NOMO-1 treated with DMSO at 0.1 percent for 48 hours (cell line): ENCODE results near the gene RNF141.

Source experiments
- DNase-seq: peaks from one replicate; lab custom pipeline; 2025; ENCODE audit not compliant: unreplicated experiment; lab: John Stamatoyannopoulos, UW

The RNF141 gene

DNA sequence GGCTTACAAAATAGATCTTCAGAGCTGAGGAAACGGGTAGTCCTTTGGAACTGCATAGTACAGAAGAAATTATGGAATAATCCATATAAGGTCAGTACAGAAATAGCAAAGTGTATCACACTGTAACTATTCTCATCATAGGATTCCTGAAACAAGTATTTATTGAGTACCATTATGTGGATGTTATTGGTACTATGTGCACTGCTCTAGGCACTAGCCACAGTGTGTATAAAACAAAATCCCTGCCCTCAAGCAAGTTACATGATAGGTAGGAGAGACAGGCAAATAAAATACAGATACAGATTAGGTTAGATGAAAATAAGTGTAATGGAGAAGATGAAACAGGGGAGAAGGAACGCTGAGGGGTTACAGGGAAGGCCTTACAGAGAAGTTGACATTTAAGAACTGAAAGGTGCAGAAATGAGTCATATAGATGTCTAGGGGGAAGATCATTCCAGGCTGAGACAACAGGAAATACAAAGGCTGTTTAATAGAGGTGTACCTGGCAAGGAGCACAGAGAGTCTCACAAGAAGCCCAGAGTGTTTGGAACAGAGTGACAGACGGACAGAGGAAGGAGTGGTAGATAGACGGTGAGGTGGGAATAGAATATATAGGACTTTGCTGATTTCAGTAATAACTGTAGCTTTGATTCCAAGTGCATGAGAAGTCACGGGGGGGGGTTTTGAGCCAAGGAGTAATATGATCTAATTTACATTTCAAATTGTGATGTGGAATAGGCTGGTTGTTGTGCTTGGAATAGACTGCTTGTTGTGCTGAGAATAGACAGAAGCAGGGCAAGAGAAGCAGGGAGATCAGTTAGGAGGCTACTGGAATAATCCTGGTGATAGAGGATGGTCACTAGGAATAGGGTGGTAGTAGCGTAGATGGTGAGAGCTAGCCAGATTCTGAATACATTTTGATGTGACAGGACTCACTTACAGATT, 13.7 kb downstream of the RNF141 start:
- no peak for DNase-seq

DNA sequence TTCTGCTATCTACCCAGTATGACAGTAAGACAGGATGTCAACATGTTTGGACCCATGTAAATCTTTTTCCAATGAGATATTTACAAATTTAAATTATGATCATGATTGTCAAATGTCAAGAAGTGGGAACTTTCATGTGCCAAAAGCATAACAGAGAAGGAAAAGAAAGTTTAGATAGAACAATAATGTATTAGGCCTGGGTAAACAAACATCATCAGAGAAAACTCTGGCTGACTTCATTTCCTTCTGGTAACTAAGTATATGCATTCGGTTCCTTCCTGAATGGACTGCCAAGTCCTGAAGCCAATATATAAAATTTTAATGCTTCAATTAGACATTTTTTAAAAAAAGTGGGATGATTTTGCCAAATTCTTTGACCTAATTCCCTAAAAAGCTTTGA, 16.5 kb downstream of the RNF141 start:
- no peak for DNase-seq

DNA sequence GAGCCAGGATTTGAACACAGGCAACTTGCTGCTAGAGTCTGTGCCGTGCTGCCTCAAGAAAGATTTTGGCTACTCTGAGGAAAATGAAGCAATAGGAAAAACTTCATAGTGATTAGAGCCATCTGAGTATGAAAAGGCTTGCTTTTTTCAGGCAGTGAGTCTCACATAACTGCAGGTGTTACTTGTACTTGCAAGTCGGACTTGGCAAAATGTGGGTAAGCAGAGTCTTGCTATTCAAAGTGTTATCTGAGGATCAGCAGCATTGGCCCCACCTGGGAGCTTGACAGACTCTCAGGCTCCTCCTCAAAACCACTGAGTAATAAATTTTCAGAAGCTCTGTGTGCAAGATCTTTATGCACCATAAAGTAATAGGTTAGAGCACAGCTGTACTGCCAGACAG, 18.1 kb downstream of the RNF141 start:
- no peak for DNase-seq

DNA sequence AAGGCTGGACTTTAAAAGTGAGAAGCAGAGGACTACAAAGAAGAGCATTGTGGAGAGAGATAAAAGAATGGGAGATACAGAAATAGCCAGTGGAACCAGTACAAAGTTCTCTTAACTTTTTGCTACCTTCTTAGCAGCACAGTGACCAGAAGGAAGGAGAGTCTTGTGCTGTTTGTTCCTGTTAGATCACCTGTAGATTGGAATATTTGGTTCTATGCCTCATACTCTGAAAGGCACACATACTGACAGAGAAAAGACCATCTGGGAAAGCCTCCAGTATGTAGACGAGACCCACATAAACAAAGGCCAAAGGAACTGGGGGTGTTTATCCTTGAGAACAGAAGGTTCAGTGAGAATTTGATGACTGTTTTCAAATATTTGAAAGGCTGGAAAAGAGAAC, 18.7 kb downstream of the RNF141 start:
- no peak for DNase-seq

DNA sequence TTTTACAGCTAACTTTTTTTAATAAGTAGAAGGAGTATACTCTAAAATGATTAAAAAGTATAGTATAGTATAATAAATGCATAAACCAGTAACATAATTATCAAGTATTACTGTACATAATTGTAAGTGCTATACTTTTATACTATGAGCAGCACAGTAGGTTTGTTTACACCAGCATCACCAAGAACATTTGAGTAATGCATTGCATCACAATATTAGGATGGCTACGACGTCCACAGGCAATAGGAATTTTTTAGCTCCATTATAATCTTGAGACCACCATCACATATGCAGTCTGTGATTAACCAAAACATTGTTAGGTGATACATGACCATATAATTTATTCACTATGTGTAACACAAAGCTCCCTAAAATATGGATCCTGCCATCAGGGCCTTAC, 20.4 kb downstream of the RNF141 start:
- DNase-seq = no peak

DNA sequence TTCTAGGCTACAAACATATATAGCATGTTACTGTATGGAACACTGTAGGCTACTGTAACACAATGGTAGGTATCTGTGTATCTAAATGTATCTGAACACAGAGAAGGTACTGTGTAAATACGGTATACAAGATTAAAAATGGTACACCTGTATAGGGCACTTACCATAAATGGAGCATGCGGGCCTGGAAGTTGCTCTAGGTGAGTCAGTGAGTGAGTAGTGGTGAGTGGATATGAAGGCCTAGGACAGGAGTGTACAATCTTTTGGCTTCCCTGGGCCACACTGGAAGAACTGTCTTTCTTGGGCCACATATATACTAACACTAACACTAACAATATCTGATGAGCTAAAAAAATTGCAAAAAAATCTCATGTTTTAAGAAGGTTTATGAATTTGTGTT, 21.4 kb downstream of the RNF141 start:
- DNase-seq = no peak

DNA sequence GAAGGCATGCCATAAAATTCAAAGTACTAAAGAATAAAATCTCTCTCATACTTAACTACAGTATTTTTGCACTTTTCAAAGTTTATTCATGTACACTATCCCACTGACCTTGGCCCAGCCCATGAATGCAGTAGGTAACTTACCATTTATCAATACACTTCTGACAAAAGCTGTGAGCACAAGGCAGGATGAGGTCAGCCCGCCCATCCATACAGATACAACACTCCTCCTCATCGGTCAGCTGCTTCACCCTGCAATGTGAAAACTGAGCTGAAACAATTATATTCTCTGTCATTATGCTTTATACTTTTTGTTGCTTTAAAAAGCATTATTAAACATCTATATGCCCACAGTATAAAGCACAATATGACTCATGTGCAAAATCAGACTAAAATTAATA, 22.1 kb downstream of the RNF141 start:
- DNase-seq = no peak

DNA sequence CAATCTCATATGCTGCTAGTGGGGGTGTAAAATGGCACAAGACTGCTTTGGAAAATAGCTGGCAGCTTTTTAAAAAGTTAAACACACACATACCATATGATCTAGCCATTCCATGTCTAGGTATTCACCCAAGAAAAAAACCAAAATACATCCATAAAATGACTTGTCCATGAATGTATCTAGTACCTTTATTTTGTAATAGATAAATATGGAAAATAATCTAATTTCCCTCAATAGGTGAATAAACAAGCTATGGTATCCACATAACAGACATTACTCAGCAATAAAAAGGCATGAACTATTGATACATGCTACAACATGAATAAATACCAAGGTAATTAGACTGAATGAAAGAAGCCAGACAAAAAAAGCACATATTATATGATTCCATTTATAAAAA, 22.9 kb downstream of the RNF141 start:
- no peak for DNase-seq

DNA sequence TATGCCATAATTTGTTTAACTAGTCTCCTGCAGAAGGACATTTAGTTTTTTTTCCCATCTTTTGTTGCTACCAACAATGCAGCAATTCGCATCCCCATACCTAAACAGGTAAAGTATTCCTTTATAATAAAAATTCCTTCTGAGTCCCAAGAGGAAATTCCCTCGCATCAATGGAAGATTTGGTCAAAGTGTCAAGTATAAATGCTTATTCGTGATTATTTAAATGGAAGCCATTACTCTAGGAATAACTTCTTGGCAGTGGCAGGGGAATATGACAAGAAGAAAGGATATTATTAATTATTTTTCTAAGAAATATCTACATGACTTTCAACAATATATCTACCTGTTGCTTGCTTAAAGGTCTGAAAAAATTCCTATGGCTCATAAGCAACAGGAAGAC, 25.6 kb downstream of the RNF141 start:
- no peak for DNase-seq

DNA sequence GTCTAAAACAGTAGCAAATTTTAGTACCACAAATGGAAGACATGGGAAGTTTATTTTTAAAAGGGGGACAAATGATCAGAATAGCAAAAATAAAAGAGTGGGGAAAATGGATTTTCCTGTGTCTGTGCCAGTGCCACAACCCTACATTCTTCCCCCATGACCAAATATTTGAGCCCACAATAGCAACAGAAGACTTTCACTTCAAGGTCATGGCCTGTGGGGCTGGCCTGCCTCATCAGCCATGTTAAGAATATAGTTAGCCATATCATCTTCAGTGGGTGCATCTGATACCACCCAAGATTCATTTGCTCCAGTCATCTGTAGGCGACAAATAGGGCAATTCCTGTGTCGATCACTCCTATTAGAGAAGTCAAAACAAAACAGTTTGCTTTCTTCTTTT, 26.3 kb downstream of the RNF141 start:
- DNase-seq = no peak

DNA sequence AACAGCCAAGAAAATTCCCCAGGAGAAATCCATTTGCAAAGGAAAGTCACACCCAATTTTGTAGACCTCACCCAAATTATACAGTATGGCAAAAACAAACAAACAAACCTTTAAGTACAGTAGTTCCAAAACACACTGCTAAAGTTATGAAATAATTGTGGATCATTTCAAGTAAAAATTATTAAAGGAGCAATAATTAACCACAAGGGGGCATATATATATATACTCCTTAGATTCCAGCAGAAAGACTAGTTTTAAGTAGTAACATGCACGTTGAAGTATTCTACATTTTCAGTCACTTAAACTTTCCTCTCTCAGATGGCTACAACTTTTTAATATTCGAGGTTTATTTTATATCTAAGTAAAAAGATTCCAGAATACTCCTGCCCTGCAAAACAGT, 26.8 kb downstream of the RNF141 start:
- DNase-seq = peak; percentile 3

DNA sequence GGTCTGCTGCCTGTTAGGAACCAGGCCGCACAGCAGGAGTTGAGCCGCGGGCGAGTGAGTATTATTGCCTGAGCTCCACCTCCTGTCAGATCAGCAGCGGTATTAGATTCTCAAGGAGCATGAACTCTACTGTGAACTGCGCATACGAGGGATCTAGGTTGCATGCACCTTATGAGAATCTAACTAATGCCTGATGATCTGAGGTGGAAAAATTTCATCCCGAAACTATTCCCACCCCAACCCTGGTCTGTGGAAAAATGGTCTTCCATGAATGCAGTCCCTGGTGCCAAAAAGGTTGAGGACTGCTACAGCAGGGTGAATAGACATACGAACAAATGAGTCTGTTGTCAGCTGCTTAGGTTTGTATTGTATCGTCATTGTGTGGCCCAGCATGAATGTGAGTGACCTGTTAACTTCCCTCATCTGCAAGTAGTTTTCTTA, 29.8 kb downstream of the RNF141 start:
- no peak for DNase-seq

DNA sequence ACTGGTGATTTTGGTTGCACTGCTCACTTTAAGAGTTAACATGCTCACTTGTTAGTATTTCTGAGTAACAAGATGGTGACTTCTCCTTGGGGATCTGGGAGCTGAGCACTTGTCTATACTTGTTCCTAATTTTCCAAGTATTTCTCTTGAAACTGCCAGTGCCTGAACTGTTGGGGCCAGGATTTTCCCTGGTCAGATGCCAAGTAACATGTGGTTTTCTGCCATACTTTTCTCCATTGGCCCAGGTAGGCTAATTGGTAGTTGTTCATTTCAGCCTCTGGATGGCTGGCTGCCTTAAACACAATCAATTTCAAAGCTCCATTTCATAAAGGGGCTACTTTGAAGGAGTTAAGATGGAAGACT, 35.0 kb downstream of the RNF141 start:
- no peak for DNase-seq

DNA sequence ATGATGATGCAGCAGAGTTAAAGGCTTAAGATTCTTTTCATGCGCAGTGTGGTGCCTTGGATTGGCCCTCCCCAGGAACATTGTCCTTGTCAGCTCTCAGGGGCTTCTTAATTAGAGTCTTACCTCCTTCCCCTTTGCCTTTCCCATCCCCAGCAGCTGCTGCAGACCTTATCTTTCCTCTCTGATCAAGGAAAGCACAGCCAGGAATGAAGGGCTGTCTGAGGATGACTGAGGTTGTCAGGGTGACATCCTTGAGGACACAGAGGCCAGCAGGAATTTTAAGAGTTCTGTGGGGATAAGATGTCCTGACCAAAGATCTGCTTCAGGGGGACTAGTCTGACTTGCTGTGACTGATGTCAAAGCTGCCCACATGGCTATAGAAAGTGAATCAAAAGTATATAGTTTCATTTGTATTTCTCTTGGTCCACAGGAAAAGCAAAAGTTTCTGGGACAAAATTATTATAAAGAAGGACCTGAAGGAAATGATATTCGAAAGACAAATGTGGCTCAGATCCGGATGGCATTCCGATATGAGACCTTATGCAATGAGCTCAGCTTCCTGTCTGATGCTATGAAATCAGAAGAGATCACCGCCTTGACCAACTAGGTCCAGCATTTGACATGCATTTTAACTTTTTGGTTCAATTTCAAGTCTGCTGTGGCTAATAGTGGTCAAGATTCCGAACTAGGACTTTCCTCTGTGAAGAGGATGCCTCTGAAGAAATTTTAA, 35.5 kb downstream of the RNF141 start:
- no peak for DNase-seq

DNA sequence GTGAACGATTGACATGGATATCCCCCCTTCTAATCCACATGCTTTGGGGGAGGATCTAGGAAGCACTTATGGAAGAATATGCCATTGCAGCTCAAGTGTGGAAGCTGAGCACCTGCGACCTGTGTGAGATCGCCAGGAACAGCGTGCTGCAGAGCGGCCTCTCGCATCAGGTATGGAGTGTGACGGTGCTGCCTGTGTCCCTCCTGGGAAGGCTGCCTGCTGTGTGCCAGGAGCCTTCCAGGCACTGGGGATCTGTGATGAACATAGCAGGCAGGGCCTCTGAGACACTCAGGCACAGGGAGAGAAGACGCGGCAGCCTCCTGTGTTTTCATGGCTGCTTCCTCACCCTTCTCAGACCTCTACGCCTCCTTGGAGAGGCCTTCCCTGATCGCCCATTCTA, 36.5 kb downstream of the RNF141 start:
- DNase-seq = no peak

DNA sequence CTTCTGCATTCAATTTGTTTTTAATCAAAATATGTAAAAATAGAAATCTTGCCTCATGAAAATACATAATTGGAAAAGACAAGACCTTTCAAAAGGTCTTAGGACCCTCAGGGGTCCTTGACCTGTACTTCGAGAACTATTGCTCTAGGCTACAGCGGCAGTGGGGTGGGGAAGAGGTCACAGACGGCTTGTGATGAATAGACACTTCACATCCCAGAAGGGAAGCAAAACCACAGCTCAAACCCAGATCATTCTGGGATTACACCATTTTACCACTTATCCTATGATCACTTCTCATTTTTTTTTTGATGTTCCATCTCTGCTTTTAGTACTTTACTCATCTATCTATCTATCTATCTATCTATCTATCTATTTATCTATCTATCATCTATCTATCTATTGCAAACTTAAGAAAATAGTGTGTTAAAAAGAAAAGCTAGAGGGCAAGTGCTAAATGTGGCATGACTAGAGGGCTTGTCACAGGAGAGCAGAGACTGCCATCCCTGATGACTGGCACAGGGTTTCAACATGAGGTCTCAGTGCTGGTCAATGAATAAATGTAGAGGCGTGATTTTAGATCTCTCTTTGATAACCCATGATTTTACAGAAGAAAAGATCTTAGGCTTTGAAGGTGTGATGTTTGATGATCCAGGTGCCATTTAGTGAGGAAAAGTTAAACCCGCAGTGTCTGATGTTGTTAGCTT, 37.1 kb downstream of the RNF141 start:
- peak; percentile 78 for DNase-seq

DNA sequence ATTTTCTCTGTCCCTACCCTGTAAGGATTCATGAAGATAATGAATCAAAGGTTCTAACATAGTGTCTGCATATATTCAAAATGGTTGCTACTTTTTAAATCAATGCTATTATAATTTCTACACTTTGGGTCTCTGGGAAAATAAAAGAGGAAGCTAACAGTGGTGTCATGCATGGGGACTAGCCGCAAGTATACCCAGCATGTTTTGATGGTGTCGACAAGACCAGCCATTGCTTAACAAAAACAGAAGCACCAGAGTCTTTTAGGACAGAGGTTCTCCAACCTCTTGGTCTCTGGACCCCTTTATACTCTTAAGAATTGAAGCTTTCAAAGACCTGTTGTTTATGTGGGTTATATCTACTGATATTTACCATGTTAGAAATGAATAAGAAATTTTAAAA, 37.8 kb downstream of the RNF141 start:
- DNase-seq = peak; percentile 93

DNA sequence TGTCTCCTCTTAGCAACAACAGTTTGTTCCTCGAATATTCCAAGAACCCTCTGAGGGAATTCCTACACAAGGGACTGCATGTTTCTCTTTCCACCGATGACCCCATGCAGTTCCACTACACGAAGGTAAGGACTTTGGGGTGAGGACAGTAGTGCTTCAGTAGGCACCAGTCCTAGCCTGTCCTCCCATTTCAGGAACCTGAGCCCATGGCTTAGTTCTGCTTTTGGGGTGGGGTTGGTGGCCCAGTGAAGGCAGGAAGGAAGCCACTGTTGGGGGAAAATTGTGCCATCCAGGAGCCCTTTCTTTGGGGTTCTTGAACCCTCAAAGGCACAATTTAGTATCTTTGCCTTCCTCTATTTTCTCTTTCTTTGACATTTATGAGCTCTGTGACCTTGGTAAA, 38.2 kb downstream of the RNF141 start:
- peak; percentile 36 for DNase-seq

DNA sequence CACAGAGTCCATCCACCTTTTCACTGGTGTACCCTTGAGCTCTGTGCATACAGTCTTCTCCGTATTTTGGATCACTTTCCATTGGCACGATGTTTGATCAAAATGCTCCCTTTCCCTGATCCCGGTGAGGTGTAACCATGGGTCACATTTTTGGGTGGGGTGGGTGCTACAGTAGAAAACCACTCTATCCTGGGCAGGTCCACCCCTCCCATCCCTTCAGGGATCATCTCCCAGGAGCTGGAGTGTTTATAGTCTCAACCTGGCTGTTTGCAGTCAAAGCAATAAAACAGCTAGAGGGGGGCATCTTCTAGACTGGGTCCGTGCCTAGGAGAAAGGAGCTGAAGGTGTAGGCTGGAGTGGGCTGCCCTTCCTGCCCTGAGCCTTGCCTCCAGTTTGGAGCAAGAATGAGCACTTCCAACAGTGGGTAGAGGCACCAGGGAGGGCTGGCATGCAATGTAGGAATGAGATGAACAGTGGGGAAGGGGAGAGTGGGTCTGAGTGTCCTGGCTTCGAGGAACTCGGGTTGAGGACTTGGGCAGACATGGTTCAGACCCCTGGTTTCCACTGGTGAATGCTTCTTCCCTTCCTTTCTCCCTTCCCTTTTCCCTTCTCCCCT, 38.8 kb downstream of the RNF141 start:
- no peak for DNase-seq

DNA sequence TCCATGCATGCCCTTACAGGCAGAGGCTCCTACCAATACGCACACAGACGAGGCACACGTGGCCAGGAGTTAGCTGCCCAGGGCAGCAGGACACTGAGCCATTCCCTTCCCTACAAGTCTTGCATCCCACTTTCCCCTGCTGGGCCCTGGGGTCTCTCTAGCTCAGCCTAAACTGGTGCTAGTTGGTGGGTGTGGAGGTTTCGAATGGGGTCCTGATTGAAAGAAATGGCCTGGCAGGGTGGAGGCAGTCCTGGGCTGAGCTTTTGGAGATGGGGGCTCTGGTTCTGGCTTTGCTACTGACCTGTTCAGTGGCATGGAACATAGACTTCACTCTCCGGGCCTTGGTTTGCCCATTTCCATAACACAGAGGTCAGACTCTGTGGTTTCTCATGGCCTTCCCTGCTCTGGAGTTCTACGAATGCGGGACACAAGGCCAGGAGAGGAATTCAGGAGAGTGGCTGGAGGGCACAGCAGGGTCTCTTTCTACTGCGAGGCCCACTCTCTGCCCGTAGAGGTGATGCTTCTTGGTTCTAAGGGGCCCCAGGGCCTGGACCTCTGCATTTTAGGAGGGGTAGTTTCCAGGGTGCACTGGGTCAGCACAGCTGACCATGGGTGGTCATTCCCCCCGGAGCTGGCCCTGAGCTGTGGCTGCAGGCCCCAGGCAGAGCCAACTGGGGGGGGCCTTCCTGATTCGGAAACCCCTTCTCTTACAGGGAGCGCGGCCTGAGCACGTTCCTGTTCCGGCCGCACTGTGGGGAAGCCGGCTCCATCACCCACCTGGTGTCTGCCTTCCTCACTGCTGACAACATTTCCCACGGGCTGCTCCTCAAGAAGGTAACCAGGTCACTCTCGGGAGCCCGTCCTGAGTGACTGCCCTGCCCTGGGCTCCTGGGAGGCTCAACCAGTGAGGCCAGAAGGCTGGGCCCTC, 40.0 kb downstream of the RNF141 start:
- DNase-seq = no peak
